BE2C (cell line): ENCODE data around the gene TGFBR2.

Experiments used
- DNase-seq: peaks from one replicate; pipeline ENCODE4 v3.0.0-alpha.2; 2020
- H3K27me3 ChIP-seq: fragments of 250-450 bp; sonication (Bioruptor Pico); 2 replicates; pipeline ENCODE4 v1.5.1; 2020; ENCODE audit warnings: mild to moderate bottlenecking
- H3K36me3 ChIP-seq: fragments of 250-450 bp; sonication (Bioruptor Pico); 2 replicates; pipeline ENCODE4 v1.5.1; 2020; ENCODE audit warnings: mild to moderate bottlenecking
- H3K4me1 ChIP-seq: fragments of 250-450 bp; sonication (Bioruptor Pico); 2 replicates; pipeline ENCODE4 v1.5.1; 2020
- H3K4me3 ChIP-seq: 2 replicates; pipeline ENCODE4 v1.5.1; 2011; ENCODE audit warnings: low read depth, low read length
- H3K9me3 ChIP-seq: fragments of 250-450 bp; sonication (Bioruptor Pico); 2 replicates; pipeline ENCODE4 v1.5.1; 2020
- TF ChIP-seq, protein P1 (sequence below): IDR thresholded peaks from 2 replicates; pipeline ENCODE4 v1.5.1; 2012; ENCODE audit warnings: mild to moderate bottlenecking, low read depth, low read length

Gene TGFBR2

GRCh38 chr3:30685267-30685667, 78.9 kb downstream of the TGFBR2 start:
- Histone ChIP-seq H3K36me3 (no peaks in the 10 kb centered on the region), H3K4me1 (peaks cover 8% of the 10 kb centered on the region), H3K9me3 (no peaks in the 10 kb centered on the region), H3K4me3 (no peak overlapping the region), H3K27me3 (no peaks in the 10 kb centered on the region)
- no peak for DNase-seq
- TF ChIP-seq, protein P1, sequence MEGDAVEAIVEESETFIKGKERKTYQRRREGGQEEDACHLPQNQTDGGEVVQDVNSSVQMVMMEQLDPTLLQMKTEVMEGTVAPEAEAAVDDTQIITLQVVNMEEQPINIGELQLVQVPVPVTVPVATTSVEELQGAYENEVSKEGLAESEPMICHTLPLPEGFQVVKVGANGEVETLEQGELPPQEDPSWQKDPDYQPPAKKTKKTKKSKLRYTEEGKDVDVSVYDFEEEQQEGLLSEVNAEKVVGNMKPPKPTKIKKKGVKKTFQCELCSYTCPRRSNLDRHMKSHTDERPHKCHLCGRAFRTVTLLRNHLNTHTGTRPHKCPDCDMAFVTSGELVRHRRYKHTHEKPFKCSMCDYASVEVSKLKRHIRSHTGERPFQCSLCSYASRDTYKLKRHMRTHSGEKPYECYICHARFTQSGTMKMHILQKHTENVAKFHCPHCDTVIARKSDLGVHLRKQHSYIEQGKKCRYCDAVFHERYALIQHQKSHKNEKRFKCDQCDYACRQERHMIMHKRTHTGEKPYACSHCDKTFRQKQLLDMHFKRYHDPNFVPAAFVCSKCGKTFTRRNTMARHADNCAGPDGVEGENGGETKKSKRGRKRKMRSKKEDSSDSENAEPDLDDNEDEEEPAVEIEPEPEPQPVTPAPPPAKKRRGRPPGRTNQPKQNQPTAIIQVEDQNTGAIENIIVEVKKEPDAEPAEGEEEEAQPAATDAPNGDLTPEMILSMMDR: no peak

DNA sequence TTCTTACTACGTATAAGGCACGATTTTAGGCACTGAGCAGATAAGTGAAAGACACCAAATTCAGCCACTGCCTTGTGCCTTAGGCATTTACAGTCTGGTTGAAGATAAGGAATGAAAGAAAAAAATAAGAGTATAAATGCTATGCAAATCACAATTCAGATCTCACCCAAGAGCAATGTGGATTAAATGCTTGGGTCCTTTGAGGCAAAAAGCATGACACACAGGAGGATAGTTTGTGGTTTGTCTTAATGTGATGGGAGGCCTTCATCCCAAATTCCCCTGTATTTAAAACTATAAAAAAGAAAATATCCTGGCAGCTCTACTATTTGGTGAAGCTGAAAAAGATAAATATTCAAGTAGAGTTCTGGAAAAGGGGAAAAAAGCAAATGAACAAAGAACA, 79.8 kb downstream of the TGFBR2 start:
- H3K4me1 ChIP-seq: peaks cover 9% of the 10 kb centered on the region
- no peak overlapping the region for H3K4me3 ChIP-seq
- no peaks in the 10 kb centered on the region for H3K27me3 ChIP-seq
- no peaks in the 10 kb centered on the region for H3K9me3 ChIP-seq
- no peak for DNase-seq
- TF ChIP-seq, protein P1: no peak
- H3K36me3 ChIP-seq: no peaks in the 10 kb centered on the region

DNA sequence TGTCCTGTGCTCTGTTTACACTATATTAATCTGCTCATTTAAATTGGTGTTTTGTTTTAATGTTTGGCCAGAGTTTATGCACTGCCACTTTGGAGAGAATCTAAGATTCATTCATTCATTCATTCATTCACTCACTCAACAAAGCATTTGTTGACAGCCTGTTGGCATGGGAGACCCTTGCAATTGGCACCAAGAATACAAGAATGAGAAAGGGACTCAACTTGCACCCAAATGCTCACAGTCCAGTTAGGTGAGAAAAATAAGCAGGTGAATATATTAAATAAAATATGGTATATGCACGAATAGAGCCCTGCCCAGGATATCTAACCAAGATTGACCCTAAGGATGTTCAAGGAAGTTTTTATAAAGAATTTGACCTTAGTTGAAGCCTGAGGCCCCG, 80.4 kb downstream of the TGFBR2 start:
- H3K36me3 ChIP-seq: no peaks in the 10 kb centered on the region
- no peak overlapping the region for H3K4me3 ChIP-seq
- H3K4me1 ChIP-seq: peaks cover 9% of the 10 kb centered on the region
- no peak for DNase-seq
- H3K27me3 ChIP-seq: no peaks in the 10 kb centered on the region
- no peaks in the 10 kb centered on the region for H3K9me3 ChIP-seq
- TF ChIP-seq, protein P1: no peak

DNA sequence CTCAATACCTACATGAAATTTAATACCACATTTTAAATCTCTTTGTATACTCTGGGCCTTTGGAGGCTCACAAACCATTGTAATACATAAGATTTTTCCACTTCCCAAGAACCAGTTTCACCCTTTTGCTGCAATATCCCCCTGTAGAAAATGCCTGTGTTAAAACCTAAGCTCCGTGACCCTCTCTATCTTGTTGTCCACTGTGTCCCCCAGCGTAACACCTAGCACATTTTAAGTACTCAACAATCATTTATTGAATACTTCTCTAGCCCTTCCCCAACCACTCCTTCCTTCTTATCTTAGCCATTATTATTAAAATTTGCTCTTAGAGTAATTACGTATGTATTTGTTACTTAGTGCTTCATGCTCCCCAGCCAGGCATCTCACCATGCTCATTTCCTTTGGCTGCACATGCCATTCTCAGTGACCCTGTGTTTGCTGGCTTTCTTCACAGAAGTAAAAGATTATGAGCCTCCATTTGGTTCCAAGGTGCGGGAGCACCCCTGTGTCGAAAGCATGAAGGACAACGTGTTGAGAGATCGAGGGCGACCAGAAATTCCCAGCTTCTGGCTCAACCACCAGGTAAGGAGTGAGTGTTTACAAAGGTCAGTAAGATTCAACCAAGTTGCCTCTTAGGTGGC, 81.6 kb downstream of the TGFBR2 start:
- Histone ChIP-seq H3K9me3 (no peaks in the 10 kb centered on the region), H3K4me3 (no peak overlapping the region), H3K36me3 (no peaks in the 10 kb centered on the region), H3K27me3 (no peaks in the 10 kb centered on the region), H3K4me1 (peaks cover 9% of the 10 kb centered on the region)
- TF ChIP-seq, protein P1: no peak
- no peak for DNase-seq

DNA sequence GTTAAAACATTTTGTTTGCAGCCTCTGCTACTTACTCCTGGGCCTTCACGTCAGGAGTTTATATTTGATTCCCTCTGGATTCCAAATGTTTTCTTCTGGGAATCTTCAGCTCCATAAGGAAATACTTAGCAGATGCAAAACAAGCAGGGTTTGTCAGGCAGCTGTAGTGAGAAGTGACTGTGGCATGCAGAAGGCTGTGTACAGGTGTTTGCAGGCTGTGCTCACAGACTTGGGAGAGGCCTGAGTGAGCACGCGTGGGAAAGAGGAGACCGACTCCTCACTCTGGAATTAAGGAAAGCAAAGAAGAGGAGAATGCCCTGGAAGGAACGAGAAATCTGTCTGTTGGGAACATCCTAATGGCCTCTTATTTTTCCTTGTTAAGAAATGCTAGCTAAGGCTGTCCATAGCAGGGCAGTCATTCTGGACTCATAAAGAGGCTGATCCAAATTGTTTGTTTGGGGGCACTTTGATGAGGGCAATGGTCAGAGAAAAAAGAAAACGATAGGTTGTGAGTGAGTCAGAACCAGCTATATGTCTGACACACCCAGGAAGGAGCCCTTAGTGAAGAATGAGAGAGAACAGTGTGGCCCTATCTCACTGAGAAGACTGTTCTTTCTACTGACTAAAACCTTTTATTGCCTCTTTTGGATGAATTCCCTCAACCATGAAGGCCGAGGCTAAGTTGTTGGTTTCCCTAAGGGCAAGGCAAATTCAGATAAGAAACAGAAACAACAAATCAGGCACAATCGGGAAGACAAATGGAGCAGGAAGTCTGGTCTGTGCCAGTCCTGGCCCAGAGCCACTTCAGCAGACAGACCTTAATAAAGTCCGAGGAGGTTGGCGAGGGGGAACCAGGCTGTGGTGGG, 82.6 kb downstream of the TGFBR2 start:
- H3K4me1 ChIP-seq: peaks cover 9% of the 10 kb centered on the region
- TF ChIP-seq, protein P1: no peak
- H3K4me3 ChIP-seq: peak overlapping the region; percentile 14; the same call in 1 of the 2 replicates
- H3K9me3 ChIP-seq: no peaks in the 10 kb centered on the region
- H3K27me3 ChIP-seq: no peaks in the 10 kb centered on the region
- peak; percentile 74 for DNase-seq
- no peaks in the 10 kb centered on the region for H3K36me3 ChIP-seq

GRCh38 chr3:30690199-30690598, 83.8 kb downstream of the TGFBR2 start:
- TF ChIP-seq, protein P1: no peak
- H3K4me3 ChIP-seq: no peak overlapping the region
- H3K36me3 ChIP-seq: no peaks in the 10 kb centered on the region
- peaks cover 9% of the 10 kb centered on the region for H3K4me1 ChIP-seq
- DNase-seq: no peak
- H3K9me3 ChIP-seq: no peaks in the 10 kb centered on the region
- no peaks in the 10 kb centered on the region for H3K27me3 ChIP-seq
